M059J (cell line): ENCODE results near the gene MTIF3. TPM values are rescaled to one million over a fixed set of nuclear protein-coding genes. Genes with fewer than 3 reads are reported as not detected.

Source experiments
- DNase-seq: peaks from one replicate; pipeline ENCODE4 v3.0.0-alpha.2; 2012; ENCODE audit warnings: low read depth
- total RNA-seq: library from RNA; depleted of rRNA; stranded (reverse); fragments of >200 nt; shearing (Covaris generic); gene quantifications from 2 replicates; pipeline ENCODE4 v1.2.3, GENCODE V29; 2014

MTIF3 gene
- total RNA-seq, 1 experiment from 2014 or later = 76.7 TPM

GRCh38 chr13:27461940-27462584 lies 11.7 kb upstream of the MTIF3 start:
- no peak for DNase-seq

DNA sequence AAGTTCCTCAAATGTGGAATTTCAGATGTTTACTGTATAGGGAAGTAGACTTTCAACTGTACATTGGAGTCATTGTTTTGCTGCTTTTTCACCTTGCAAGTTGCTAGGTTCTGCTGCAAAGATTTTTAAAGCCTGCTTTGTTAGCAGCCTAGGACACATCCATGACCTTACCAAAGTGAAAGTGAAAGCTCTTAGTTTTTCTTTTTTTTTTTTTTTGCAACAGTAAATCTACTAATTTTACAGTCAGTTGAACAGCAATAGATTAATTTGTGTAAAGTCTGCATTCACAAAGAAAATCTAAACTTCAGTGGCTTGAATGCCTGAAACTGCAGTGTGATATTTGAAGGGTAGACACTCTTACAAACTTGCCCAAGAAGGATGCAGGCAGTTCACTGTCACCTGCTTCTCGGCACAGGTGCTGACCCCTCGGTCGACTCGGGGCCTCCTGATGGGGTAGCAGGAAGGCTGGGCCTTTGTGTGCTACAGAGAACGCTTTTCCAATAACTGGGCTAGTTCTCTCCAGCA lies 5.0 kb upstream of the MTIF3 start:
- DNase-seq = peak; percentile 5

DNA sequence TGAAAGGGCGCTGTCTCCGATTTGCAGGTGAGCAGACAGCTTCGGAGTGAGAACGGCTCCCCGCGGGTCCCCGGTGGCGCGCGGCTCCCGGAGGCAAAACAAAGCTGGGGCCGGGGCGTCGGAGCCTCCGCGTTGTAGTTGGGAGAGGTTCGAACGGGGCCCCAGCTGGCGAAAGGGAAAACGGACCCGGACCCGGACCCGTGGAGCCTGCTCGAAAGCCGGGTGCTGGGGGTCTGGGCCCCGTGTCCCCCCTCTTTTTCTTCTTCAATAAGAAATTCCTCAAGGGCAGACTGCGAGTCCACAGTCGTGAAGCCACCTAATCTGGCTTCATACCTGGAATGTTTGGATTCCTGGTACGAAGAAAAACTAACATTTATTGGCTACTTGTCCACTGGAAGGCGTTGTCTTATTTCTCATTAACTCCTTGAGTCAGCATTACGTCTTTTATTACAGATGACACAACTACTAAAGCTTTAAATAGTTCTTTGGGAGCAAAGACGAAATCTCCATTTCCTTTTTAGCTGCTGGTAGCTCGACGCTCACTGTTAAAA lies 632 bp upstream of the MTIF3 start:
- peak; percentile 71 for DNase-seq

- DNase-seq = no peak
These were observed 1.2 kb downstream of the MTIF3 start for GRCh38 chr13:27449081-27449603.

DNA sequence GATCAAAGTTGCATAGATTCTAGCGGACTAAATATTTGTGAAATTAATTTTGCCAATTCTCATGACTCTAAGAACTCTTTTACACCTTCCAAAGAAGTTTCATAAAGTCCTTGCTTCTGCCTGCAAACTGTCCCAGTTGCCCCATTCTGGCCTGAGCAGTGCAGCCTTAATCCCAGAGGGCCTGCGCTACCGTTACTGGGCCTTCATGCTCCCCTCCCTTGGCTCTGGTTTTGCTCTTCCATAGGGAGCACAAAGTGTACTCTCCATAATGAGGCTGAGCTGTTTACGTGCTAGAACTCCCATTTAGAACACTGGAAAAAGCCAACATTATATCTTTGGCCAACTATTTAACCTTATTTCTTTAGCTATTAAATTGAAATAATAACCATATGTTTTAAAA lies 2.1 kb downstream of the MTIF3 start:
- no peak for DNase-seq

DNA sequence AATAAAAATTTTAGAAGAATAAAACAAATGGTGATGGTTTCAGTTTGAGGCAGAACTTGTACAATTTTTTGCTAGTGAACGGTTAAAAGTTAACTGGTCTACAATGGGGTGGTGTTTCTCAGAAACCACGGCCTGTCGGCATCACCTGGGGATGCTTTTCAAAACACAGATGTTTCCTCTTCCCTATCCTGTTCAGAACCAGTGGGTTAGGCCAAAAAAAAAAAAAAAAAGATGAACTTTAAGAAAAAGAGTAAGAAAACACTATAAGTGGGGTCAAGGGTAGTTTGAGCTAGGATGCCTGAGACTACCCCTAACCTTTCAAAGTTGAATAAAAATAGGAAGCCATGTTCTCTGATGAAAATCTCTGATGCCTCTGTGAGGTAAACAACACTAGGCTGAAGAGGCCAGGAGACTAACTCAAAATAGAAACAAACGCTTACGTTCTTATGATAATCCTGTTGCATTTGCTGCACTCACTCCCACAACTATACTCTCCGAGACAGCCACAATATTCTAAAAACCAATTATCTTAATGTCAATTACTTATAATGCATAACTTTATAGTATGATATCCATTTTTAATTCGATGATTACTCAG lies 3.3 kb downstream of the MTIF3 start:
- no peak for DNase-seq

DNA sequence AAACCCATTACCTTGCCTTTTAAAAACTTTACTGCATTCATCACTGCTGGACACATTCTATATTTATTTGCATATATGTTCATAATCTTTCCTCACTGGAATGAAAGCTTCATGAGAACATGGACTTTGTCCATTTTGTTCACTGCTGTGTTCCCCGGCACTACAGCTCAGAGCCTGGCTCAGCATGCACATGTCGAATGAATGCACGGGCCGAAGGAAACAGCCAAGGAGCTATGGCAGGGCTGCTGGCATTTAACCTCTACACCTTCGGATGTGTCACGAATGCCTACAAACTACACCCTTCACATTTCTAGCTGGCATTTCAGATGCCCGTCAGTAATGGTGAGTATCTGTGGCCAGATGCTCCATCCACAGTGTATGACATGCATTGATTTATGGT lies 7.6 kb downstream of the MTIF3 start:
- DNase-seq = no peak

GRCh38 chr13:27442071-27442647 lies 8.2 kb downstream of the MTIF3 start:
- DNase-seq = no peak

DNA sequence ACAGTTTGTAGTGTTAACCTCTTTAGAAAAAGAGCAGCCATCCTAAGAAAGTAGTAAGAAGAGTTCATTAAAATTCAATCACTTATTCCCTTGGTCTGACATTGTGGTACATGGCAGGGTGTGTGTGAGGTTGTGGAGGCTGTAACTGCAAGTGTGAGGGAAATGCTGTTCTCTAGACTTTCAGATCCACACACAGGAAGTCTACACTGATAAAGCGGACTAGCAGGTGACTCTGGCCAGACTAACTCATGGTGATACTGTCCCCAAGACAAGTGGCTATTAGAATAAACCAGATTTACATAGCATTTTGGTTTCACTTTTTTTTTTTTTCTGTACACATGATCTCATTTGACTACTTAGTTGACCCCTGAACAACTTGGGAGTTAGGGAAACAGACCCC lies 10.0 kb downstream of the MTIF3 start:
- DNase-seq = no peak

DNA sequence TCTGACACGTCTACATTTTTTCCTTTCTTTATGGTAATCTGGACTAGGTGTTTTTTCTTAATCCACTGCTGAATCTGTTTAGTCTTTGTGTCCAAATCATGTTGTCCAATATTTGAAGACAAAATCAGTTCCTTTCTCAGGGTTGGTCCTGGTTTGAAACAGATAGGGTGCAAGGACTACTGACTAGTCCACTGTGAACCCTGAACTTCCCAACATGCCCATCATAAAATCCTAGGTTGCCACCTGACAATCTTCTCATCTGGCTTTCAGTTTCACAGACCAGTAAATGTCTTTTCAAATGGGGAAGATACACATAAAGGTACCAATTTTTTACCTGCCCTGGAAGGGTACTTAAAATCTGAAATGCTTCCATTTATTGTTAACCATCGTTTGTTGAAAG lies 13.2 kb downstream of the MTIF3 start:
- DNase-seq = no peak

GRCh38 chr13:27432611-27433210 lies 17.7 kb downstream of the MTIF3 start:
- DNase-seq = no peak

- DNase-seq = no peak
These were observed 18.2 kb downstream of the MTIF3 start for GRCh38 chr13:27432180-27432579.

- no peak for DNase-seq
These were observed 22.2 kb downstream of the MTIF3 start for GRCh38 chr13:27428160-27428559.

DNA sequence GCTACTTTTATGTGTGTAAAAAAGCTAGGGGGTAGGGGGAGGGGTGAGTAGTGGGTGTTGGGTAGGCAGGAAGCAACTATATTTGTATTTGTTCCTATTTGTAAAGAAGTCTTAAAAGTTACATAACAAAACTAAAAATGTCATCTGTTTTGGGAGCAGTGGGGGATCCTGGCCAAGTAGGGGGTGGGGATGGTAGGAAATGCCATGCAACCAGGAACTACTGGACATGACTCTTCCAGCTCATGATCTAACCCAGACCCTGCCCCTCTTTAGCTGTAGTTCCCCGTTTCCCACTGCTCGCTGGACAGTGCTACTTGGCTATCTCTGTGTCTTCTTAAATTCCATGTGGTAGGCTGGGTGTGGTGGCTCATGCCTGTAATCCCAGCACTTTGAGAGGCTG lies 22.7 kb downstream of the MTIF3 start:
- DNase-seq = no peak

GRCh38 chr13:27425918-27426630 lies 24.3 kb downstream of the MTIF3 start:
- peak; percentile 90 for DNase-seq

DNA sequence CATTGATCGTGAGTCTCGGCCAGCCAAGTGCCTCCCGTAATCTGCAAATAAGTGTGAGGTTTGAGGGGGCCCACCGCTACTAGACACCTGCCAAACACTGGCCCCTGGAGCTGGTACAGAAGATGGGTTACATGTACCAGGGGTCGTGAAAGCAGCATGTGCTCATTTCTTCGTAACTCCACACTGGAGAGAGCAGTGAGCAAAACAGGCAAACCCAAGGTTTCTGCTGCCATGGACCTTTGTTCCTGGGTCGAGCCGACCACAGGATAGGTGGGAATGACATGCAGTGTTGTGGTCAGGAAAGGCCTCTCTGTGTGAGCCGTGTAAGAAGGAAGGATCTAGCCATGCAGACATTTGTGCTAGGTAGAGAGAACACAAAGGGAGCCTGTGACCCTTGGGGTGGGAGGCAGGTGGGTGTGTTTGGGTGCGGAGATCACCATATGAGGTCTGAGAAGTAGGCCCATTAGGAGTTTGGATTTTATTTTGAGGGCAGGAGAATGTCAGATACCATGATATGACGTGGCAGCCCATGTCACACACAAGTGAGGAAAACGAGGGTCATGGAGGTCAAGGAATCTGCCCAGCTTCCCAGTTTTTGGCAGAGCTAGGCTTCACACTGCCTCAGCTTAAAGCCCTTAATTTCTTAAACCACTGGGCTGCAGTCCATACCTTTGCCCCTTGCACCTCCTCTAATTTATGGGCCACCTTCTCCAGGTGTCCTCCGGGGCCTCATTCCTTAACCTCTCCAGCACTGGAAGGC lies 25.0 kb downstream of the MTIF3 start:
- peak; percentile 62 for DNase-seq

GRCh38 chr13:27424246-27425157 lies 25.9 kb downstream of the MTIF3 start, which contains the start of gene GTF3A:
Gene GTF3A, plus strand, starts transcription at chr13:27424619.
- peak; percentile 78 for DNase-seq

GRCh38 chr13:27423333-27423732 lies 27.0 kb downstream of the MTIF3 start:
- DNase-seq = no peak

GRCh38 chr13:27421101-27421871 lies 29.1 kb downstream of the MTIF3 start:
- DNase-seq = no peak
